HG03575 (cell line): ENCODE data around the gene TMC1.
"Not testable (repeated sequence)": the region's sequence is repeated elsewhere in the genome, so short reads cannot be mapped to it uniquely, and the experiment has no call there.

Source experiments
- ATAC-seq: cut with Tn5 transposase; IDR thresholded peaks from one replicate; pipeline ENCODE4 v1.9.1; 2021; ENCODE audit not compliant: unreplicated experiment, insufficient number of reproducible peaks, low FRiP score; ENCODE audit errors: extremely low read depth

Gene TMC1

GRCh38 chr9:72521416-72521815 lies at the start of gene TMC1:
TSS of gene TMC1 (plus strand) at chr9:72521608. CDS start at chr9:72648649, 127,041 bp downstream.
- not testable (repeated sequence) for ATAC-seq

- peak; percentile 91 for ATAC-seq
Observed at GRCh38 chr9:72473474-72474261, 47.7 kb upstream of the TMC1 start.

- ATAC-seq, result no peak
Observed at GRCh38 chr9:72474676-72475075, 46.7 kb upstream of the TMC1 start.

- ATAC-seq, result no peak
Observed at GRCh38 chr9:72476100-72476499, 45.3 kb upstream of the TMC1 start.

GRCh38 chr9:72476617-72477437 lies 44.6 kb upstream of the TMC1 start:
- no peak for ATAC-seq

GRCh38 chr9:72477930-72478518 lies 43.4 kb upstream of the TMC1 start:
- no peak for ATAC-seq

GRCh38 chr9:72478966-72479365 lies 42.4 kb upstream of the TMC1 start:
- no peak for ATAC-seq

GRCh38 chr9:72480261-72480660 lies 41.1 kb upstream of the TMC1 start:
- not testable (repeated sequence) for ATAC-seq

- ATAC-seq, result no peak
Observed at GRCh38 chr9:72480921-72481320, 40.5 kb upstream of the TMC1 start.

- no peak for ATAC-seq
Observed at GRCh38 chr9:72485821-72486593, 35.4 kb upstream of the TMC1 start.

- no peak for ATAC-seq
Observed at GRCh38 chr9:72486594-72486955, 34.8 kb upstream of the TMC1 start.

GRCh38 chr9:72487665-72488064 lies 33.7 kb upstream of the TMC1 start:
- ATAC-seq, result not testable (repeated sequence)

GRCh38 chr9:72489986-72490385 lies 31.4 kb upstream of the TMC1 start:
- ATAC-seq, result no peak

- ATAC-seq, result no peak
Observed at GRCh38 chr9:72491242-72491641, 30.2 kb upstream of the TMC1 start.

GRCh38 chr9:72494051-72494450 lies 27.4 kb upstream of the TMC1 start:
- ATAC-seq, result no peak

- ATAC-seq, result no peak
Observed at GRCh38 chr9:72497447-72498046, 23.9 kb upstream of the TMC1 start.

- ATAC-seq, result no peak
Observed at GRCh38 chr9:72506615-72507014, 14.8 kb upstream of the TMC1 start.

- ATAC-seq, result no peak
Observed at GRCh38 chr9:72509053-72509452, 12.4 kb upstream of the TMC1 start.

GRCh38 chr9:72509635-72510034 lies 11.8 kb upstream of the TMC1 start:
- peak; percentile 71 for ATAC-seq
